Duodenal mucosa (tissue), 2 donors: ENCODE results near the gene DMD.

Source experiments
- H3K27ac ChIP-seq: one replicate; pipeline ENCODE4 v1.7.0; 2013; ENCODE audit warnings: low read depth, low read length
- H3K27me3 ChIP-seq, 2 donors: one replicate each; pipeline ENCODE4 v1.7.0; 2013; ENCODE audit warnings: low read length in 2 of 2, control low read depth in 1 of 2; ENCODE audit not compliant: insufficient read depth in 2 of 2, control insufficient read depth in 1 of 2
- H3K36me3 ChIP-seq, 2 donors: one replicate each; pipeline ENCODE4 v1.7.0; 2013; ENCODE audit warnings: low read length in 2 of 2, control low read depth in 1 of 2; ENCODE audit not compliant: insufficient read depth in 2 of 2, control insufficient read depth in 1 of 2
- H3K4me1 ChIP-seq, 2 donors: one replicate each; pipeline ENCODE4 v1.7.0; 2013; ENCODE audit warnings: low read length in 2 of 2, control low read depth in 1 of 2; ENCODE audit not compliant: insufficient read depth in 2 of 2, control insufficient read depth in 1 of 2
- H3K4me3 ChIP-seq, 2 donors: one replicate each; pipeline ENCODE4 v1.7.0; 2013; ENCODE audit warnings: low read length in 2 of 2, low read depth in 1 of 2
- H3K9ac ChIP-seq, 2 donors: one replicate each; pipeline ENCODE4 v1.7.0; 2013; ENCODE audit warnings: low read length in 2 of 2, low read depth in 1 of 2
- H3K9me3 ChIP-seq, 2 donors: one replicate each; pipeline ENCODE4 v1.7.0; 2013; ENCODE audit warnings: low read length in 2 of 2, control low read depth in 1 of 2; ENCODE audit not compliant: control insufficient read depth in 1 of 2

The DMD gene

GRCh38 chrX:32116047-32116446, 1095.3 kb downstream of the DMD start:
- no peaks in the 10 kb centered on the region for H3K27me3 ChIP-seq

GRCh38 chrX:32087663-32088062, 1123.7 kb downstream of the DMD start:
- H3K4me1 ChIP-seq, result no peaks in the 10 kb centered on the region
- H3K9ac ChIP-seq, result no peak overlapping the region
- H3K27me3 ChIP-seq, result no peaks in the 10 kb centered on the region
- no peaks in the 10 kb centered on the region for H3K9me3 ChIP-seq
- no peaks in the 10 kb centered on the region for H3K36me3 ChIP-seq
- no peak overlapping the region for H3K27ac ChIP-seq
- H3K4me3 ChIP-seq, result no peak overlapping the region

More at GRCh38 chrX:32116047-32116446, 1095.3 kb downstream of the DMD start:
- H3K36me3 ChIP-seq, result no peaks in the 10 kb centered on the region
- H3K27ac ChIP-seq, result no peak overlapping the region
- H3K9me3 ChIP-seq, result no peaks in the 10 kb centered on the region
- H3K4me1 ChIP-seq, result no peaks in the 10 kb centered on the region
- no peak overlapping the region for H3K9ac ChIP-seq
- no peak overlapping the region for H3K4me3 ChIP-seq

- no peaks in the 10 kb centered on the region for H3K36me3 ChIP-seq
- H3K4me1 ChIP-seq, result no peaks in the 10 kb centered on the region
- H3K27ac ChIP-seq, result no peak overlapping the region
- no peak overlapping the region for H3K4me3 ChIP-seq
- H3K9ac ChIP-seq, result no peak overlapping the region
- H3K27me3 ChIP-seq, result no peaks in the 10 kb centered on the region
- H3K9me3 ChIP-seq, result no peaks in the 10 kb centered on the region
Observed at GRCh38 chrX:32084757-32085156, 1126.6 kb downstream of the DMD start.

- Histone ChIP-seq H3K27me3 (no peaks in the 10 kb centered on the region), H3K36me3 (no peaks in the 10 kb centered on the region), H3K4me3 (no peak overlapping the region), H3K9ac (no peak overlapping the region), H3K27ac (no peak overlapping the region), H3K4me1 (no peaks in the 10 kb centered on the region), H3K9me3 (no peaks in the 10 kb centered on the region)
Observed at GRCh38 chrX:32048285-32048684, 1163.1 kb downstream of the DMD start.

DNA sequence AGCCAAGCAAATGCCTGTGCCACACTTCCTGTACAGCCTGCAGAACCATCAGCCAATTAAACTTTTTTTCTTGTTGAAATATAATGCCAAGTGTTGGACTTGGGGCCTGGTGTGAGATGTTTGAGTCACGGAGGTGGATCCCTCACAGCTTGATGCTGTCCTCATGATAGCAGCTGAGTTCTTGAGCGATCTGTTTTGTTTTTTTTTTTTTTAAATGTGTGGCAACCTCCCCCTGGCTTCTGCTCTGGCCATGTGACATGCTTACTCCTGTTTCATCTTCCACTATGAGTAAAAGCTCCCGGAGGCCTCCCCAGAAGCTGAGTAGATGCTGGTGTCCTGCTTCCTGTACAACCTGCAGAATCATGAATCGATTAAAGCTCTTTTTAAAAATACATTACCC, 1166.2 kb downstream of the DMD start:
- Histone ChIP-seq H3K36me3 (no peaks in the 10 kb centered on the region), H3K4me3 (no peak overlapping the region), H3K4me1 (no peaks in the 10 kb centered on the region), H3K27me3 (no peaks in the 10 kb centered on the region), H3K27ac (no peak overlapping the region), H3K9me3 (no peaks in the 10 kb centered on the region), H3K9ac (no peak overlapping the region)

- Histone ChIP-seq H3K4me1 (no peaks in the 10 kb centered on the region), H3K9me3 (no peaks in the 10 kb centered on the region), H3K9ac (no peak overlapping the region), H3K27ac (no peak overlapping the region), H3K4me3 (no peak overlapping the region), H3K36me3 (no peaks in the 10 kb centered on the region), H3K27me3 (no peaks in the 10 kb centered on the region)
Observed at GRCh38 chrX:32041181-32041580, 1170.2 kb downstream of the DMD start.

GRCh38 chrX:32026772-32027171, 1184.6 kb downstream of the DMD start:
- Histone ChIP-seq H3K27me3 (no peaks in the 10 kb centered on the region), H3K9ac (no peak overlapping the region), H3K36me3 (no peaks in the 10 kb centered on the region), H3K4me3 (no peak overlapping the region), H3K4me1 (no peaks in the 10 kb centered on the region), H3K9me3 (no peaks in the 10 kb centered on the region), H3K27ac (no peak overlapping the region)

DNA sequence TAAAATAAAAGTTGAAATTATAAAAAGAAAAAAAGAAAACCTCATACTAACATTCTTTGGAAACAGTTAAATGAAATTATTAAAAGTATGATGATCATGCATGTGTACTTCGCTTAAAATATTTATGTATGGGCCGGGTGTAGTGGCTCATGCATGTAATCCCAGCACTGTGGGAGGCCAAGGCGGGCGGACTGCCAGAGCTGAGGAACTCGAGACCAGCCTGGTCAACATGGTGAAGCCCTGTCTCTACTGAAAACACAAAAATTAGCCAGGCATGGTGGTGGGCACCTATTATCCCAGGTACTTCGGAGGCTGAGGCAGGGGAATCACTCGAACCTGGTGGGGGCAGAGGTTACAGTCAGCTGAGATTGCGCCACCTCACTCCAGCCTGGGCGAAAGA, 1187.3 kb downstream of the DMD start:
- no peaks in the 10 kb centered on the region for H3K4me1 ChIP-seq
- H3K9me3 ChIP-seq, result no peaks in the 10 kb centered on the region
- H3K27me3 ChIP-seq, result no peaks in the 10 kb centered on the region
- H3K9ac ChIP-seq, result no peak overlapping the region
- H3K36me3 ChIP-seq, result no peaks in the 10 kb centered on the region
- no peak overlapping the region for H3K4me3 ChIP-seq
- no peak overlapping the region for H3K27ac ChIP-seq

DNA sequence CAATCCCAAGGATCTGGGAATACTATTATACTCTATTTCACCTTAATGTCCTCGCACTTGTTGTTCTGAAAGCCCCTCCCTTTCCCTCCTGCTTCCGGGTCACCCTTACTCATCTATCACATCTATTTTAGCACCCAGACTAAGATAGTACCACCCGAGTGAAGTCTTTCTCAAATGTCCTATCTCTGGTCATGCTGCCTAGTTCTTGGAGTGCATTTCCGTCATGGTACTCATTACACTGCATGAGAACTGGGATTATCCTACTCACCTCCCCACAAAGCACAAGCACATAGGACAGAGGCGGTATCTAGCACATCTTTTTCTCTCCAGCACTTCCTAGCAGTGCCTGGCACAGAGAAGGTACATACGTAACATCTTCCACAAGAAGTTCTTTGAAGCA, 1195.2 kb downstream of the DMD start:
- H3K4me3 ChIP-seq, result no peak overlapping the region
- no peak overlapping the region for H3K27ac ChIP-seq
- H3K9me3 ChIP-seq, result no peaks in the 10 kb centered on the region
- no peaks in the 10 kb centered on the region for H3K27me3 ChIP-seq
- no peaks in the 10 kb centered on the region for H3K4me1 ChIP-seq
- H3K36me3 ChIP-seq, result no peaks in the 10 kb centered on the region
- no peak overlapping the region for H3K9ac ChIP-seq

DNA sequence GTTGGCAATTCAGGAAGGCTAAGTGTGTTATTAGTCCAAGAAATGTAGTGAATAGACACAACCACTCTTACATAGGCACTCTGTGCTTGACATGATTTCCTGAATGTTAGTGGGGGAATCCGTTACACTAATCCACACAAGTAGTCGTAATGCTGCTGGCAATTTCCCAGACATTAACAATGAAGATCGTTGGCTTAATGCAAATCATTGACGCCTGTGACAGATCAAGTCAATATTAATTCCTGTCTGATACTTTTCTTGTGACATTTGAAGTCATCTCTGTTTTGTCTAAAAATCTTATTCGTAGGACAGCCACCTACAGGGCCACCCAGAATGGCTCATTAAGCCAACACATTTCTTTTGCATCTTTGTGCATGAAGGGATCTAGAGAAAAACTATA, 1200.4 kb downstream of the DMD start:
- H3K27me3 ChIP-seq, result no peaks in the 10 kb centered on the region
- H3K36me3 ChIP-seq, result no peaks in the 10 kb centered on the region
- no peaks in the 10 kb centered on the region for H3K4me1 ChIP-seq
- no peak overlapping the region for H3K4me3 ChIP-seq
- no peak overlapping the region for H3K9ac ChIP-seq
- no peaks in the 10 kb centered on the region for H3K9me3 ChIP-seq
- H3K27ac ChIP-seq, result no peak overlapping the region

GRCh38 chrX:32010212-32010611, 1201.1 kb downstream of the DMD start:
- H3K36me3 ChIP-seq, result no peaks in the 10 kb centered on the region
- no peaks in the 10 kb centered on the region for H3K4me1 ChIP-seq
- no peak overlapping the region for H3K27ac ChIP-seq
- H3K27me3 ChIP-seq, result no peaks in the 10 kb centered on the region
- no peak overlapping the region for H3K9ac ChIP-seq
- no peak overlapping the region for H3K4me3 ChIP-seq
- no peaks in the 10 kb centered on the region for H3K9me3 ChIP-seq
